Loucy (cell line): ENCODE results near the gene PDGFA.

ENCODE experiments used
- CTCF ChIP-seq: fragments of 200-600 bp; sonication (generic); conservative IDR thresholded peaks from 2 replicates; pipeline ENCODE4 v1.5.1; 2014; ENCODE audit warnings: mild to moderate bottlenecking, antibody characterized with exemption, low read length
- EZH2phosphoT487 ChIP-seq: fragments of 200-600 bp; IDR thresholded peaks from 2 replicates; pipeline ENCODE4 v1.6.1; 2018; ENCODE audit warnings: antibody characterized with exemption, mild to moderate bottlenecking, moderate library complexity, borderline replicate concordance

- TF ChIP-seq CTCF (no peak), EZH2phosphoT487 (no peak)
Observed at GRCh38 chr7:563629-564170, 44.1 kb upstream of the PDGFA start.
